ENCODE results near the gene URB1. TPM values are rescaled to one million over a fixed set of nuclear protein-coding genes. Genes with fewer than 3 reads are reported as not detected.
A peak's percentile ranks its signal among the peaks of the same experiment; 100 is the strongest.
"Not testable (repeated sequence)": the region's sequence is repeated elsewhere in the genome, so short reads cannot be mapped to it uniquely, and the experiment has no call there.

The URB1 gene
- polyA plus RNA-seq, 1 of the 3 experiments (the other 2 are of a cell fraction), result 9.9 TPM

- Histone ChIP-seq H3K9ac (no peak overlapping the region), H3K9me3 (no peaks in the 10 kb centered on the region), H3K4me2 (no peak overlapping the region), H3K27ac (ENCODE audit: low read depth in 2 of 2, low read length in 1 of 2) (peak overlapping the region in 1 of 2 experiments; percentile 24; a peak in 3 of 4 replicates), H4K20me1 (ENCODE audit: insufficient read depth) (no peaks in the 10 kb centered on the region), H3K4me1 (ENCODE audit: control insufficient read depth in 1 of 2, insufficient read depth in 2 of 2, low read depth in 1 of 2, low read length in 1 of 2) (0 out of 4 replicates have a peak, but pooled peaks cover 0 to 7% of the 10 kb centered on the region in 2 experiments), H3K36me3 (replicated peaks in 1 of 2; ENCODE audit: control insufficient read depth in 1 of 2, insufficient read depth in 2 of 2, low read length in 1 of 2) (peaks cover 68 to 91% of the 10 kb centered on the region in 2 experiments), H2AFZ (ENCODE audit: low read depth) (no peak overlapping the region), H3K4me3 (ENCODE audit: low read depth in 2 of 2, low read length in 1 of 2) (no peak overlapping the region), H3K27me3 (ENCODE audit: insufficient read depth) (no peaks in the 10 kb centered on the region), H3K79me2 (ENCODE audit: insufficient read depth) (peaks cover 61% of the 10 kb centered on the region; the same call in 1 of the 2 replicates), H3K9me2 (no peaks in the 10 kb centered on the region), H3F3A (replicated peaks; ENCODE audit: insufficient read depth) (peaks cover 10% of the 10 kb centered on the region)
- no peak for TF ChIP-seq JUND (IDR thresholded peaks at IDR 0.05)
- TF ChIP-seq MXI1 (IDR thresholded peaks at IDR 0.05; ENCODE audit: low read depth, low read length), result no peak
- no peak for TF ChIP-seq SMC3 (IDR thresholded peaks at IDR 0.05; ENCODE audit: low read depth, low read length)
- no peak for TF ChIP-seq CHD2 (IDR thresholded peaks at IDR 0.05; ENCODE audit: low read length, partially characterized antibody)
- no peak for TF ChIP-seq FOXJ3 (CRISPR knock-in tag; IDR thresholded peaks at IDR 0.05)
- no peak for TF ChIP-seq RXRA (IDR thresholded peaks at IDR 0.05; ENCODE audit: borderline replicate concordance, low read depth)
- no peak for DNase-seq
- 83% methylated on average over 6 of the region's 6 CpGs for WGBS (ENCODE audit: low lambda C conversion rate)
- CTCF ChIA-PET, result interaction anchor here (0.7 to 1.3 kb wide), 4 partner anchors 17 to 242 kb away, joined by 3 to 5 read pairs (median 3); no protein-coding TSS in a partner anchor
- POLR2A ChIA-PET, result no interaction called here
These were observed 21.6 kb downstream of the URB1 start for GRCh38 chr21:32370998-32371766.

- H3K9me2 ChIP-seq; DNase-seq; H3K4me3 ChIP-seq (ENCODE audit: low read depth in 2 of 2, low read length in 1 of 2); POLR2A ChIA-PET; H3F3A ChIP-seq (replicated peaks; ENCODE audit: insufficient read depth); H3K9ac ChIP-seq; H3K27ac ChIP-seq (ENCODE audit: low read depth in 2 of 2, low read length in 1 of 2); H4K20me1 ChIP-seq (ENCODE audit: insufficient read depth); H3K4me1 ChIP-seq (ENCODE audit: control insufficient read depth in 1 of 2, insufficient read depth in 2 of 2, low read depth in 1 of 2, low read length in 1 of 2); H3K27me3 ChIP-seq (ENCODE audit: insufficient read depth); H3K9me3 ChIP-seq; H3K4me2 ChIP-seq; H2AFZ ChIP-seq (ENCODE audit: low read depth): not testable (repeated sequence)
- peaks cover 64 to 94% of the 10 kb centered on the region in 2 experiments for H3K36me3 ChIP-seq (replicated peaks in 1 of 2; ENCODE audit: control insufficient read depth in 1 of 2, insufficient read depth in 2 of 2, low read length in 1 of 2)
- 94% methylated on average over 1 of the region's 1 CpG for WGBS (ENCODE audit: low lambda C conversion rate)
- CTCF ChIA-PET, result interaction anchor here (0.7 to 1.5 kb wide), 3 partner anchors 38 to 201 kb away, joined by 3 to 5 read pairs (median 5); no protein-coding TSS in a partner anchor
- H3K79me2 ChIP-seq (ENCODE audit: insufficient read depth), result peaks cover 48% of the 10 kb centered on the region; the same call in 1 of the 2 replicates
These were observed 23.9 kb downstream of the URB1 start for GRCh38 chr21:32368961-32369360.

DNA sequence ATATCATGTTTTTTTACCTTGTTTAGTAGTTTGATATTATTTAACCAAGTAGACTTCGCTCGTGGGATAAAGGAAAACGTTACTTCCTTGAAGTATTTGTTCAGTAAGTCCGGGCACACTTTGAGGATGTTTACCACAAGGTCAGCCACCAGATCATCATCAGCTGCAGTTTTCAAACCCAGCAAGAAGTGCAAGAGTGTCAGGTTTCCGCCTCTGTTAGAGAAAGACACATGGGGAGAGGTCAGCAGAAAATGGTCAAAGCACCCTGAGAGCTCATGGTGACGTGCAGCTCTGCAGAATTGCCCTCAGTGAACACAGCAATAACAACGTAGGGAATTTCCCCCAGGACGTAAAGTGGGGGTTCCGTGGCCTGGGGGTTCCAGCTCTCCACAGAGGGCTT lies 24.4 kb downstream of the URB1 start:
- H2AFZ ChIP-seq (ENCODE audit: low read depth), result no peak overlapping the region
- 93% methylated on average over 9 of the region's 9 CpGs for WGBS (ENCODE audit: low lambda C conversion rate)
- no peaks in the 10 kb centered on the region for H3K9me2 ChIP-seq
- no peak overlapping the region for H3K27ac ChIP-seq (ENCODE audit: low read depth in 2 of 2, low read length in 1 of 2)
- no peaks in the 10 kb centered on the region for H3K9me3 ChIP-seq
- ChIA-PET POLR2A (no interaction called here), CTCF (interaction anchor here (1.2 to 2.0 kb wide), 3 partner anchors 201 to 582 kb away, joined by 3 to 6 read pairs (median 5); no protein-coding TSS in a partner anchor)
- peaks cover 70 to 89% of the 10 kb centered on the region in 2 experiments for H3K36me3 ChIP-seq (replicated peaks in 1 of 2; ENCODE audit: control insufficient read depth in 1 of 2, insufficient read depth in 2 of 2, low read length in 1 of 2)
- H3K9ac ChIP-seq, result no peak overlapping the region
- H3K4me3 ChIP-seq (ENCODE audit: low read depth in 2 of 2, low read length in 1 of 2), result no peak overlapping the region
- peaks cover 7% of the 10 kb centered on the region for H3F3A ChIP-seq (replicated peaks; ENCODE audit: insufficient read depth)
- peaks cover 45% of the 10 kb centered on the region; the same call in 1 of the 2 replicates for H3K79me2 ChIP-seq (ENCODE audit: insufficient read depth)
- DNase-seq, result no peak
- 0 out of 4 replicates have a peak, but pooled peaks cover 0 to 7% of the 10 kb centered on the region in 2 experiments for H3K4me1 ChIP-seq (ENCODE audit: control insufficient read depth in 1 of 2, insufficient read depth in 2 of 2, low read depth in 1 of 2, low read length in 1 of 2)
- no peaks in the 10 kb centered on the region for H3K27me3 ChIP-seq (ENCODE audit: insufficient read depth)
- H4K20me1 ChIP-seq (ENCODE audit: insufficient read depth), result no peaks in the 10 kb centered on the region
- H3K4me2 ChIP-seq, result no peak overlapping the region
- no peak for TF ChIP-seq SIN3A (IDR thresholded peaks at IDR 0.05; ENCODE audit: borderline replicate concordance, low read depth, low read length)
- TF ChIP-seq, protein P1, sequence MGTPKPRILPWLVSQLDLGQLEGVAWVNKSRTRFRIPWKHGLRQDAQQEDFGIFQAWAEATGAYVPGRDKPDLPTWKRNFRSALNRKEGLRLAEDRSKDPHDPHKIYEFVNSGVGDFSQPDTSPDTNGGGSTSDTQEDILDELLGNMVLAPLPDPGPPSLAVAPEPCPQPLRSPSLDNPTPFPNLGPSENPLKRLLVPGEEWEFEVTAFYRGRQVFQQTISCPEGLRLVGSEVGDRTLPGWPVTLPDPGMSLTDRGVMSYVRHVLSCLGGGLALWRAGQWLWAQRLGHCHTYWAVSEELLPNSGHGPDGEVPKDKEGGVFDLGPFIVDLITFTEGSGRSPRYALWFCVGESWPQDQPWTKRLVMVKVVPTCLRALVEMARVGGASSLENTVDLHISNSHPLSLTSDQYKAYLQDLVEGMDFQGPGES (IDR thresholded peaks at IDR 0.05; ENCODE audit: low read depth, low read length), result no peak
- TF ChIP-seq JUND (IDR thresholded peaks at IDR 0.05), result no peak
- no peak for TF ChIP-seq MXI1 (IDR thresholded peaks at IDR 0.05; ENCODE audit: low read depth, low read length)
- TF ChIP-seq YY1 (IDR thresholded peaks at IDR 0.05; ENCODE audit: low read depth), result no peak
- no peak for TF ChIP-seq MAX (IDR thresholded peaks at IDR 0.05; ENCODE audit: low read depth)
- TF ChIP-seq TAF1 (IDR thresholded peaks at IDR 0.05; ENCODE audit: borderline replicate concordance, low read depth, low read length), result no peak
- TF ChIP-seq RAD21 (IDR thresholded peaks at IDR 0.05; ENCODE audit: low read length), result no peak
- TF ChIP-seq TEAD4 (IDR thresholded peaks at IDR 0.05; ENCODE audit: borderline replicate concordance, insufficient read depth), result no peak
- TF ChIP-seq POLR2AphosphoS5 (IDR thresholded peaks at IDR 0.05; ENCODE audit: low read depth, low read length), result no peak
- TF ChIP-seq, protein P2, sequence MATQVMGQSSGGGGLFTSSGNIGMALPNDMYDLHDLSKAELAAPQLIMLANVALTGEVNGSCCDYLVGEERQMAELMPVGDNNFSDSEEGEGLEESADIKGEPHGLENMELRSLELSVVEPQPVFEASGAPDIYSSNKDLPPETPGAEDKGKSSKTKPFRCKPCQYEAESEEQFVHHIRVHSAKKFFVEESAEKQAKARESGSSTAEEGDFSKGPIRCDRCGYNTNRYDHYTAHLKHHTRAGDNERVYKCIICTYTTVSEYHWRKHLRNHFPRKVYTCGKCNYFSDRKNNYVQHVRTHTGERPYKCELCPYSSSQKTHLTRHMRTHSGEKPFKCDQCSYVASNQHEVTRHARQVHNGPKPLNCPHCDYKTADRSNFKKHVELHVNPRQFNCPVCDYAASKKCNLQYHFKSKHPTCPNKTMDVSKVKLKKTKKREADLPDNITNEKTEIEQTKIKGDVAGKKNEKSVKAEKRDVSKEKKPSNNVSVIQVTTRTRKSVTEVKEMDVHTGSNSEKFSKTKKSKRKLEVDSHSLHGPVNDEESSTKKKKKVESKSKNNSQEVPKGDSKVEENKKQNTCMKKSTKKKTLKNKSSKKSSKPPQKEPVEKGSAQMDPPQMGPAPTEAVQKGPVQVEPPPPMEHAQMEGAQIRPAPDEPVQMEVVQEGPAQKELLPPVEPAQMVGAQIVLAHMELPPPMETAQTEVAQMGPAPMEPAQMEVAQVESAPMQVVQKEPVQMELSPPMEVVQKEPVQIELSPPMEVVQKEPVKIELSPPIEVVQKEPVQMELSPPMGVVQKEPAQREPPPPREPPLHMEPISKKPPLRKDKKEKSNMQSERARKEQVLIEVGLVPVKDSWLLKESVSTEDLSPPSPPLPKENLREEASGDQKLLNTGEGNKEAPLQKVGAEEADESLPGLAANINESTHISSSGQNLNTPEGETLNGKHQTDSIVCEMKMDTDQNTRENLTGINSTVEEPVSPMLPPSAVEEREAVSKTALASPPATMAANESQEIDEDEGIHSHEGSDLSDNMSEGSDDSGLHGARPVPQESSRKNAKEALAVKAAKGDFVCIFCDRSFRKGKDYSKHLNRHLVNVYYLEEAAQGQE (IDR thresholded peaks at IDR 0.05; ENCODE audit: low read depth, low read length), result no peak
- TF ChIP-seq EZH2phosphoT487 (IDR thresholded peaks at IDR 0.05; ENCODE audit: borderline replicate concordance, low read depth), result no peak
